ENCODE results near the gene ANGPTL4.

DNA sequence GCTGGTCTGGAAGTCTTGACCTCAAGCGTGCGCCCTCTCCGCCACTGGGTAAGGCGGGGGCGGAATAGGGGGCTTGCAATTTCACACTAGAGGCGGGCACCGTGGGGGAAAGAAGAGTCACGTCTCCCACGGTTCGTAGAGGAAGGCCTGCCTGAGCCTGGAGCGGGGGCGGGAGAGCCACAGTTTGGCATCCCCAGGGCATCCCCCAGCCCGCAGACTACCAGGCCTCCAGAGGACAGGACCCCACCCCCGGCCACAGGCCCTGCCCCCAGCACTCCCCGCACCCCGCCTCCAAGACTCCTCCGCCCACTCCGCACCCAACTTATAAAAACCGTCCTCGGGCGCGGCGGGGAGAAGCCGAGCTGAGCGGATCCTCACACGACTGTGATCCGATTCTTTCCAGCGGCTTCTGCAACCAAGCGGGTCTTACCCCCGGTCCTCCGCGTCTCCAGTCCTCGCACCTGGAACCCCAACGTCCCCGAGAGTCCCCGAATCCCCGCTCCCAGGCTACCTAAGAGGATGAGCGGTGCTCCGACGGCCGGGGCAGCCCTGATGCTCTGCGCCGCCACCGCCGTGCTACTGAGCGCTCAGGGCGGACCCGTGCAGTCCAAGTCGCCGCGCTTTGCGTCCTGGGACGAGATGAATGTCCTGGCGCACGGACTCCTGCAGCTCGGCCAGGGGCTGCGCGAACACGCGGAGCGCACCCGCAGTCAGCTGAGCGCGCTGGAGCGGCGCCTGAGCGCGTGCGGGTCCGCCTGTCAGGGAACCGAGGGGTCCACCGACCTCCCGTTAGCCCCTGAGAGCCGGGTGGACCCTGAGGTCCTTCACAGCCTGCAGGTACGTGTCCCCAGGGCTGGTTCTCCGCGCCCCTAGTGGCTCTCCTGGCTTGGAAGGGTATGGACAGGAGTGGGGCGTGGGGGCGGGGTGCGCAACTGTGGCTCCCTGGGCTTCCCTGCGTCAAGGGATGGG lies at the start of gene ANGPTL4:
- TF ChIP-seq, protein P1, sequence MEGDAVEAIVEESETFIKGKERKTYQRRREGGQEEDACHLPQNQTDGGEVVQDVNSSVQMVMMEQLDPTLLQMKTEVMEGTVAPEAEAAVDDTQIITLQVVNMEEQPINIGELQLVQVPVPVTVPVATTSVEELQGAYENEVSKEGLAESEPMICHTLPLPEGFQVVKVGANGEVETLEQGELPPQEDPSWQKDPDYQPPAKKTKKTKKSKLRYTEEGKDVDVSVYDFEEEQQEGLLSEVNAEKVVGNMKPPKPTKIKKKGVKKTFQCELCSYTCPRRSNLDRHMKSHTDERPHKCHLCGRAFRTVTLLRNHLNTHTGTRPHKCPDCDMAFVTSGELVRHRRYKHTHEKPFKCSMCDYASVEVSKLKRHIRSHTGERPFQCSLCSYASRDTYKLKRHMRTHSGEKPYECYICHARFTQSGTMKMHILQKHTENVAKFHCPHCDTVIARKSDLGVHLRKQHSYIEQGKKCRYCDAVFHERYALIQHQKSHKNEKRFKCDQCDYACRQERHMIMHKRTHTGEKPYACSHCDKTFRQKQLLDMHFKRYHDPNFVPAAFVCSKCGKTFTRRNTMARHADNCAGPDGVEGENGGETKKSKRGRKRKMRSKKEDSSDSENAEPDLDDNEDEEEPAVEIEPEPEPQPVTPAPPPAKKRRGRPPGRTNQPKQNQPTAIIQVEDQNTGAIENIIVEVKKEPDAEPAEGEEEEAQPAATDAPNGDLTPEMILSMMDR (IDR thresholded peaks at IDR 0.05) = peak; percentile 31
- TF ChIP-seq EZH2 (IDR thresholded peaks at IDR 0.05) (peak; percentile 64), EZH2phosphoT487 (IDR thresholded peaks at IDR 0.05) (no peak)
